PFSK-1 (cell line): Measurements from ENCODE around the gene MAD1L1.

Experiments
- FOXP2 ChIP-seq: optimal IDR thresholded peaks from 2 replicates; pipeline ENCODE3; 2011; ENCODE audit warnings: borderline replicate concordance, control low read depth, inconsistent platforms; ENCODE audit not compliant: insufficient read depth; ENCODE audit errors: extremely low read length, extremely low read depth
- POLR2AphosphoS5 ChIP-seq: IDR thresholded peaks from 2 replicates; pipeline ENCODE4 v1.6.1; 2012; ENCODE audit warnings: low read depth, mild to moderate bottlenecking, control low read depth, low read length, moderate library complexity
- REST ChIP-seq, 2 experiments: IDR thresholded peaks; 2 replicates each; pipeline versions ENCODE4 v1.6.1 to v1.8.0; 2011 to 2012; ENCODE audit warnings: low read depth in 2 of 2, low read length in 2 of 2, control low read depth in 1 of 2, inconsistent platforms in 1 of 2, mild to moderate bottlenecking in 1 of 2, moderate library complexity in 1 of 2; ENCODE audit not compliant: insufficient read depth in 1 of 2
- SIN3A ChIP-seq: IDR thresholded peaks from 2 replicates; pipeline ENCODE4 v1.6.1; 2012; ENCODE audit warnings: mild to moderate bottlenecking, low read length, moderate library complexity, borderline replicate concordance; ENCODE audit not compliant: insufficient read depth
- TAF1 ChIP-seq: IDR thresholded peaks from 2 replicates; pipeline ENCODE4 v1.6.1; 2012; ENCODE audit warnings: low read length, control low read depth, borderline replicate concordance; ENCODE audit not compliant: insufficient read depth

GRCh38 chr7:1813394-1814088 lies 419.2 kb downstream of the MAD1L1 start:
- TF ChIP-seq POLR2AphosphoS5 (no peak), TAF1 (no peak), REST (IDR thresholded peaks at IDR 0.05; ENCODE audit: insufficient read depth in 1 of 2, low read depth in 2 of 2, low read length in 2 of 2) (no peak), SIN3A (no peak), FOXP2 (no peak)
